Measurements from ENCODE around the gene TEAD1.

DNA sequence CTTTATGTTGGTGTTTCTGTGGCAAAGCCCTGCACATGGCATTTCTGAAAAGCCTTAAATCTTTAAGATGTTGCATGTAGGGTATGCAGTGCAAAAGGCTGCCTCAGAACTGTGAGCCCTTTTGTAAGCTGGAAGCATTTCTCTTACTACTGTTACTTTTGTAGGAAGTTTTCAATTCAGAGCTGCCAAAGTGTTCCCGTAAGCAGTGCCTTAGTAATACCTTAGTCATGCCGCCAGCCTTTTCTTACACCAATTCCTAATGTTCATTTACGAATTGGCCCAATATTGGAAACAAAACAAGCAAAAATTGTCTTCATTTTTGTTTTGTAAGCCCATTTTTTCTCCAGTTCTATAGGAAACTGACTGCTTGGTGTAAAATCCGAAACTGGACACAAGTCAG lies 267.4 kb downstream of the TEAD1 start:
- TF ChIP-seq, protein P1, sequence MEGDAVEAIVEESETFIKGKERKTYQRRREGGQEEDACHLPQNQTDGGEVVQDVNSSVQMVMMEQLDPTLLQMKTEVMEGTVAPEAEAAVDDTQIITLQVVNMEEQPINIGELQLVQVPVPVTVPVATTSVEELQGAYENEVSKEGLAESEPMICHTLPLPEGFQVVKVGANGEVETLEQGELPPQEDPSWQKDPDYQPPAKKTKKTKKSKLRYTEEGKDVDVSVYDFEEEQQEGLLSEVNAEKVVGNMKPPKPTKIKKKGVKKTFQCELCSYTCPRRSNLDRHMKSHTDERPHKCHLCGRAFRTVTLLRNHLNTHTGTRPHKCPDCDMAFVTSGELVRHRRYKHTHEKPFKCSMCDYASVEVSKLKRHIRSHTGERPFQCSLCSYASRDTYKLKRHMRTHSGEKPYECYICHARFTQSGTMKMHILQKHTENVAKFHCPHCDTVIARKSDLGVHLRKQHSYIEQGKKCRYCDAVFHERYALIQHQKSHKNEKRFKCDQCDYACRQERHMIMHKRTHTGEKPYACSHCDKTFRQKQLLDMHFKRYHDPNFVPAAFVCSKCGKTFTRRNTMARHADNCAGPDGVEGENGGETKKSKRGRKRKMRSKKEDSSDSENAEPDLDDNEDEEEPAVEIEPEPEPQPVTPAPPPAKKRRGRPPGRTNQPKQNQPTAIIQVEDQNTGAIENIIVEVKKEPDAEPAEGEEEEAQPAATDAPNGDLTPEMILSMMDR (IDR thresholded peaks at IDR 0.05; ENCODE audit: poor library complexity, severe bottlenecking): no peak
- TF ChIP-seq EZH2 (IDR thresholded peaks at IDR 0.05; ENCODE audit: borderline replicate concordance, insufficient read depth, low read length, poor library complexity, severe bottlenecking): no peak
- TF ChIP-seq TAF1 (IDR thresholded peaks at IDR 0.05; ENCODE audit: low read depth): no peak

Data from neural cell (in vitro differentiated cells).